ENCODE results near the gene NPTXR.
"Not testable (repeated sequence)": the region's sequence is repeated elsewhere in the genome, so short reads cannot be mapped to it uniquely, and the experiment has no call there.

Gene NPTXR

GRCh38 chr22:38868286-38868721 is 24.5 kb upstream of the NPTXR start:
- DNase-seq: no peak

- DNase-seq: no peak
These were observed 23.9 kb upstream of the NPTXR start for GRCh38 chr22:38867471-38868285.

DNA sequence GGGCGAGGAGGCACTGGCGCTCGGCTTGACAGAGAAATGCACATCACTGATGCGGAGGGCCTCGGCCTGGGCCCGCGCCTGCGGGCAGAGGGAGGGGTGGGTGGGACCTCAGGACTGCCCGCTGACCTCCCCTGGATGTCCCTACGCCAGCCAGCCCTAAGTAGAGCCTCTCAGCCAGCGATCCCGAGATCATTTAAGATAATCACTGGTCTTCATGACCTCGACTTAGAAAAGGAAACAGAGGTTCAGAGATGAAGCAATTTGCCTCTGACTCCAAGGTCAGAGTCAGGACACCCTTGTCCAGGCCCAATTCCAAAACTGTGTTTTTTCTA is 23.3 kb upstream of the NPTXR start:
- no peak for DNase-seq

GRCh38 chr22:38866399-38867123 is 22.7 kb upstream of the NPTXR start:
- DNase-seq: no peak

DNA sequence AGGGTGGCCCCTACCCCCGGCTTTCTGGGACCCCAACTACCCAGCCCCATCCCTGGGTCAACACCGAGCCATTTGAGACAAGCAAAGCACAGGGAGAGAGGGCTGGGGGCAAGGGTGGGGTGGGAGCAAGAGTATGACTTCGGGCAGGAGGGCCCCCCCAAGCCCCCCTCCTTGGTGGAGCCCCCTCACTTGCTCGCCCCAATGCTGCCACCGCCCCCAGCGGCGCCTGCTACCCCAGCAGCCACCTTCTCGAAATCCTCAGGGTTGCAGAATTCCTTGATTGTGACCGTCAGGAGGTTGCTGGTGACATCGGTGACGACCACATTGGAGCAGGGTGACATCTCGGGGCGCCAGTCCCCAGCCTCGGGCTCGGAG is 22.2 kb upstream of the NPTXR start:
- DNase-seq: no peak

DNA sequence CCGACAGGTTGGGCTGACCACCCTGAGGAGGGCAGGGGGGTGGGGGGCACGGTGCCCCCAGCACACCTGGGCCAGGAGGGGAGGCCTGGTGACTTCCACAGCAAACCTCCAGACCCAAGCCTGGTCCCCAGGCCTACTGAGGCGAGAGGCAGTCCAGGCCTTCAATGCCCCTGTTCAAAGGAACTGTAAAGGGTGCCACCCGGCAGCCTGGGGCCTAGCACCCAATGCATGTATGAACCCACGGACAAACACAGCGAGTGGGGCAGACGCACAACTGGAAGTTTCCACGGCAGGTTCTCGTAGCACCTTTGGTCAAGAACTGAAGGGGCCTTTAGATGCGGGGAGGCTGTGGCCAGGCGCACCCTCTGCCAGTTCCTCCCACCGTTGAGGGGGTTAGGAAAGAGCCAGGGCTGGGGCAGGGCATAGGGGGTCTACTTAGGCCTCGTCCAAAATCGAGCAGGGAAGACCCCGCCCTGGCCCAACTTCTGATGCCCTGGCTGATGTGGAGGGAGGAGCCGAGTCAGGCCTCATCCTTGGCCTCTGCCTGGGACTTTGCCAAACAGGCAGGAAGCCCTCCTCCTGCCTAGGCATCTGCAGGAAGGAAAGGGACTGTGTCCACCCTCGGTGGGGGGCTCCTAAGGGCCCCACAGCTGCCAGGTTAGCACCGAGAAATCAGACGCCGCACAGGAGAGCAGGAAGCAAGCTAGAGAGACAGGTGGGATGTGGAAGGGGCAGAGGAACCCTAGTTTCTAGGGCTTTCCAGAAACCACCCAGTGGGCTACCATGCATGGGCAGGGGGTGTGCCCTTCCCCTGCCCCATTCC is 21.6 kb upstream of the NPTXR start:
- DNase-seq: no peak

GRCh38 chr22:38864361-38865191 is 20.7 kb upstream of the NPTXR start:
- no peak for DNase-seq

DNA sequence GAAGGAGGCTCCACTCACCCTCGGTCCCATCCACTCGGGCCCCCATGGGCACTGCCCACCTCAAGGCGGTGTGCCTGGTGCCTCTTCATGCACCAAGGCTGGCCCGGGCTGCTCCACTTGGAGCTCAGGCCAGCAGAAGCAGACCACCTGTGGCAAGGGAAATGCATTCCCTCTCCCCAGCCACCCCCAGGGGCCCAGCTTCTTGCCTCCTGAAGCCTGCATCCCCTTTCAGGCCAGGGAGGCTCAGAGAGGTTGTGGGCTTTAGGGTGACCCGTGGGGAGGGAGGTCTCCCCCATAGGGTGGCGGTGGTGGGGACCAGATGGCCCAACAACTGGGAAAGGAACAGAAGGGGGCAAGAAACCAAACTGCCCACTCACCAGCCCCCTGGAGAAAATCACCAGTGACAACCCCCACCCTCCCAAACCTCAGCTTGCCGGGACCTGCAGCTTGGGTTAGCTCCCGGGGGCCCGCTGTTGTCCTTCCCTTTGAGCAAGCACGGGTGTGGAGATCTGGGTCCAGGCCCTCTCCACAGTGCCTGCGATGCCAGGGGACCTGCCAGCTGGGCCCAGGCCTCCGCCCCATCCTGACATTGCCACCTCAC is 19.8 kb upstream of the NPTXR start:
- DNase-seq: no peak

- DNase-seq: no peak
These were observed 18.8 kb upstream of the NPTXR start for GRCh38 chr22:38862375-38863329.

DNA sequence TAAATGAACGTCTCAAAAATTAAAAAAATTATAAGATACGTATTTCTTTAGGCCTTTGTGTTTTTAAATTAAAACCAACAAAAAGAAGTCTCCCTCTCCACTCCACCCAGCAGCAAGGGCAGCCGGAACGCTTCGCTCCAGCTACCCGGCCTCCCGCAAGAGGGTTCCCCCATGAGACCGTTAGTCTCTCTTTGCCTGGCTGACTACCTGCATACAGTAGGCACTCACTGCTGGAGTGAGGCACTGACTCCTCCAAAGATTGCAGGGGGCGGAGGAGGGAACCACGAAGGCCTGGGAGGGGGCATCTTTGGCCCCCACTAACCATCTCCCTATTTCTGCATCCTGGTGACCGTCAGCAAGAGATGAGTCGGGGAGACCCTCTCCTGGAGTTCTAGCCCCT is 18.1 kb upstream of the NPTXR start:
- no peak for DNase-seq

GRCh38 chr22:38861170-38861876 is 17.5 kb upstream of the NPTXR start:
- DNase-seq: no peak

GRCh38 chr22:38860283-38861169 is 16.7 kb upstream of the NPTXR start:
- peak; percentile 42 for DNase-seq

GRCh38 chr22:38859581-38860282 is 15.9 kb upstream of the NPTXR start:
- DNase-seq: no peak

DNA sequence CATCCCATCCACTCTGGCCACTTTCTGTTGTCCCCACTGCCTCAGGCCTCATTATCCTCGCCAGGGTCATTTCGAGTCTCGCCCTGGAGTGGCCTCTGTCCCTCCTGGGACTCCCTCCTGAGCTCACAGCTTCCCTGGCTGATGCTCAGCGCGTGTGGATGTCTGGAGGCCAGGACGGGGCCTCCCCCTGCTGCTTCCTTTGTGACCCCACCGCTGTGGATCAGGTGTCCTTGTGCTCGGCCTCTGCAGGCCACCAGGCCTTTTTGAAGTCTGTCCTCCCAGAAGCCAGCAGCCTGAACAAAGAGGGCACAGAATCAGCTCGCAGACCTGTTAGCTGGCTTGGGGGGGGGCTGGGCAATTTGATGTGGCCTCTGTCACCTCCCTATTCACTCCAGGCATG is 14.7 kb upstream of the NPTXR start:
- no peak for DNase-seq

- not testable (repeated sequence) for DNase-seq
These were observed 10.6 kb upstream of the NPTXR start for GRCh38 chr22:38854476-38854875.

DNA sequence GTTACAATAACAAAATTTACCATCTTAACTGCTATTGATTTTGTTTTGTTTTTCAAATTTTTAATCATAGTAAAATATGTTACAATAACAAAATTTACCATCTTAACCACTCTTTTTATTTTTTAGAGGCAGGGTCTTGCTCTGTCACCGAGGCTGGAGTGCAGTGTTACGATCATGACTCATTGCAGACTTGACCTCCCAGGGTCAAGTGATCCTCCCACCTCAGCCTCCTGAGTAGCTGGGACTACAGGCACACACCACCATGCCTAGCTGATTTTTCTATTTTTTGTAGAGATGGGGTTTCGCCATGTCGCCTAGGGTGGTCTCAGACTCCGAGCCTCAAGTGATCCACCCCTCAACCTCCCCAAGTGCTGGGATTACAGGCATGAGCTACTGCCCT is 10.1 kb upstream of the NPTXR start:
- not testable (repeated sequence) for DNase-seq

- DNase-seq: no peak
These were observed 9.4 kb upstream of the NPTXR start for GRCh38 chr22:38853196-38853651.

GRCh38 chr22:38852522-38852921 is 8.7 kb upstream of the NPTXR start:
- DNase-seq: no peak

Measured in NCI-H510A treated with DMSO at 0.1 percent for 48 hours (cell line).